ENCODE results near the gene TMEM253. TPM values are rescaled to one million over a fixed set of nuclear protein-coding genes. Genes with fewer than 3 reads are reported as not detected.
A peak's percentile ranks its signal among the peaks of the same experiment; 100 is the strongest.

The TMEM253 gene
- total RNA-seq, 1 experiment from 2014 or later = 0.98 TPM

- H3K27ac Mint-ChIP-seq (ENCODE audit: unreplicated experiment) = no peak overlapping the region
Observed at GRCh38 chr14:21091821-21092272, 9.0 kb upstream of the TMEM253 start.

GRCh38 chr14:21092273-21093011 lies 8.4 kb upstream of the TMEM253 start:
- H3K36me3 Mint-ChIP-seq (ENCODE audit: insufficient read depth, unreplicated experiment) = peaks cover 28% of the 10 kb centered on the region

More at GRCh38 chr14:21091821-21092272, 9.0 kb upstream of the TMEM253 start:
- no peak overlapping the region for H3K4me3 Mint-ChIP-seq (ENCODE audit: unreplicated experiment)
- no peak for TF ChIP-seq CTCF (IDR thresholded peaks at IDR 0.05; ENCODE audit: insufficient read depth in 1 of 2, low read depth in 1 of 2, low read length in 1 of 2, severe bottlenecking in 1 of 2, unreplicated experiment in 1 of 2)
- no peaks in the 10 kb centered on the region for H3K9me3 Mint-ChIP-seq (ENCODE audit: unreplicated experiment)
- intact Hi-C loops (cut with micrococcal nuclease; ENCODE audit: unreplicated experiment) = loop anchor here (1.0 kb wide), 2 partner anchors 12 to 24 kb away; no protein-coding TSS in a partner anchor
- peaks cover 4% of the 10 kb centered on the region for H3K36me3 ChIP-seq (ENCODE audit: control insufficient read depth, insufficient read depth, low read length)
- no peak overlapping the region for H3K4me3 ChIP-seq (ENCODE audit: low read depth, low read length)
- ChIA-PET CTCF (interaction anchor here (0.5 to 3.4 kb wide), 9 partner anchors 9 to 214 kb away, joined by 3 to 43 read pairs (median 7); partner anchors contain the start of genes ARHGEF40 and TMEM253), POLR2A (interaction anchor here (0.6 kb wide), 1 partner anchor 13 kb away, joined by 4 read pairs; no protein-coding TSS in a partner anchor)
- no peaks in the 10 kb centered on the region for H3K27me3 Mint-ChIP-seq (ENCODE audit: insufficient read depth, unreplicated experiment)
- H3K4me1 Mint-ChIP-seq (ENCODE audit: low read depth, unreplicated experiment) = peaks cover 9% of the 10 kb centered on the region
- DNase-seq = no peak
- no peaks in the 10 kb centered on the region for H3K4me1 ChIP-seq
- no peaks in the 10 kb centered on the region for H3K9me3 ChIP-seq
- no TSS peak for BruUV-seq (replicated peaks)
- H3K27me3 ChIP-seq (replicated peaks; ENCODE audit: control insufficient read depth, insufficient read depth, low read length) = no peaks in the 10 kb centered on the region
- peaks cover 28% of the 10 kb centered on the region for H3K36me3 Mint-ChIP-seq (ENCODE audit: insufficient read depth, unreplicated experiment)

More at GRCh38 chr14:21092273-21093011, 8.4 kb upstream of the TMEM253 start:
- intact Hi-C loops (cut with micrococcal nuclease; ENCODE audit: unreplicated experiment) = loop anchor here (1.0 kb wide), 2 partner anchors 12 to 24 kb away; no protein-coding TSS in a partner anchor
- Mint-ChIP-seq H3K9me3 (ENCODE audit: unreplicated experiment) (no peaks in the 10 kb centered on the region), H3K4me1 (ENCODE audit: low read depth, unreplicated experiment) (peaks cover 15% of the 10 kb centered on the region), H3K27me3 (ENCODE audit: insufficient read depth, unreplicated experiment) (no peaks in the 10 kb centered on the region), H3K27ac (ENCODE audit: unreplicated experiment) (no peak overlapping the region), H3K4me3 (ENCODE audit: unreplicated experiment) (no peak overlapping the region)
- DNase-seq = peak in 1 of 2 experiments; percentile 86
- TF ChIP-seq CTCF (IDR thresholded peaks at IDR 0.05; ENCODE audit: insufficient read depth in 1 of 2, low read depth in 1 of 2, low read length in 1 of 2, severe bottlenecking in 1 of 2, unreplicated experiment in 1 of 2) = peak; percentile 99
- H3K36me3 ChIP-seq (ENCODE audit: control insufficient read depth, insufficient read depth, low read length) = peaks cover 4% of the 10 kb centered on the region
- H3K4me1 ChIP-seq = no peaks in the 10 kb centered on the region; the same call in 1 of the 2 replicates
- no TSS peak for BruUV-seq (replicated peaks)
- no peak overlapping the region for H3K4me3 ChIP-seq (ENCODE audit: low read depth, low read length)
- ChIA-PET POLR2A (interaction anchor here (0.6 kb wide), 1 partner anchor 13 kb away, joined by 4 read pairs; no protein-coding TSS in a partner anchor), CTCF (interaction anchor here (0.5 to 3.4 kb wide), 9 partner anchors 9 to 213 kb away, joined by 3 to 43 read pairs (median 7); partner anchors contain the start of genes ARHGEF40 and TMEM253)
- no peaks in the 10 kb centered on the region for H3K9me3 ChIP-seq
- H3K27me3 ChIP-seq (replicated peaks; ENCODE audit: control insufficient read depth, insufficient read depth, low read length) = no peaks in the 10 kb centered on the region
